GM18517 (cell line): ENCODE data around the gene DNAJA3.

ENCODE experiments used
- ATAC-seq: cut with Tn5 transposase; IDR thresholded peaks from one replicate; pipeline ENCODE4 v1.9.1; 2021; ENCODE audit warnings: mild to moderate bottlenecking, moderate library complexity; ENCODE audit not compliant: unreplicated experiment

The DNAJA3 gene

DNA sequence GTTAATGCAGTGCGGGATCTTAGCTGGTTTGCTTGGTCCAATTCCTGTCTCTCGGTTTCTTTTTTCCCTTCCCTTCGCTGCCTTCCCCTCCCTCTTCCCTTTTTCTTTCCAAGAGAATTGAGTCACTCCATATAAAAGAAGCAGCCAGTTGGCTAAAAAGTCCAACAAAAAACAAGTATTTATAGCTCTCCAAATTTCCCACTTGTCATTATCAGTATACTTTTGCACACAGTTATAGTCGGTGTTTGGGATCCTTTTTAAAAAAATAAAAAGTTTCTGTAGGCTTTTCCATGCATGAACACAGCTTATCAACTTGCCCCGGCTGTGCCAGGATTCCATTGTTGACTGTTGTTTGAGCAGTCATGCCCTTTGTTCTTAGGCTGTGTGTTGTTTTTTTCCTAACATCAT lies 75.4 kb downstream of the DNAJA3 start:
- ATAC-seq = no peak

DNA sequence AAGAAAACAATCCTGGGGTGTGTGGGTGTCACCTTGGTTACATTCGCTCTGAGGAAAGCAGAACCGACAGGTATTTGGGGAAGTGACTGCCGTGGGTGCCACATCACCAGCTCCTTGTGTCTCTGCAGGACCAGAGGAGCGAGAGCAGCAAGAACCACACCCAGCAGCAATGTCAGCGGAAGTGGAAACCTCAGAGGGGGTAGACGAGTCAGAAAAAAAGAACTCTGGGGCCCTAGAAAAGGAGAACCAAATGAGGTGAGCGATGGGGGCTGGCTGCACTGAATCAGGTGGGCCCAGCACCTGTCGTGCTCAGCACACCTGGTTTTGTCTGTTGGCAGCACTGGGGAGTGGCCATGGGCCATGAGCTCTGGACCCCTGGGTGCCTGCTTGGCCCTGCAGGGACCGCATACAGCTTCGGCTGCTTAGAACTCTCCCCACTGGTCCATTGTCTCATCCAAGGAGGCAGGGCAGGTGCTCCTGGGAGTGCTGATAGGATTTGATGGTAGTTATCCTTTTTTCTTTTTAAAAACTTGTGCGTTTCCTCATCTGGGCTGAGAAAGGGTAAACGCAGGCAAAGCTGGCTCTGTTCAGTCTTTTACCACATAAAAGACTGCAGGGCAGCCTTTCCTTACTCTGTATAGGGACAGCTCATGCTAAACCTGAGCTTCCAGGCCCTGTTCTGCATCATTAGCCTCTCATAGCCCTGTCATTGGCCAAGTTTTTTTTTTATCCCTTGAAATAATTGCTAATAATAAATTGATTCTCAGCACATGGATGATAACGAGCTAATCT lies 79.9 kb downstream of the DNAJA3 start:
- peak; percentile 72 for ATAC-seq
